GM18951 (cell line): Measurements from ENCODE around the gene SLC26A1.

Source experiments
- POLR2A ChIP-seq: IDR thresholded peaks from 4 replicates; pipeline ENCODE4 v1.6.1; 2011; ENCODE audit warnings: mild to moderate bottlenecking; ENCODE audit not compliant: insufficient read length, insufficient read depth; ENCODE audit errors: extremely low read depth
- in situ Hi-C: fragments of 300-500 bp; cut with MboI; formaldehyde crosslinking; loops from one replicate; pipeline ENCODE4 v1.12.0; 2022; ENCODE audit warnings: low sequenced_read_pairs, mixed read lengths, inconsistent platforms; ENCODE audit not compliant: unreplicated experiment

The SLC26A1 gene

GRCh38 chr4:955931-956381 lies 37.2 kb downstream of the SLC26A1 start:
- in situ Hi-C loops, result no loop called here
- no peak for TF ChIP-seq POLR2A

- no peak for TF ChIP-seq POLR2A
- in situ Hi-C loops, result no loop called here
Measured at GRCh38 chr4:955161-955921, 37.9 kb downstream of the SLC26A1 start.

- in situ Hi-C loops, result no loop called here
- no peak for TF ChIP-seq POLR2A
Measured at GRCh38 chr4:954211-955020, 38.8 kb downstream of the SLC26A1 start.

GRCh38 chr4:953574-953915 lies 39.7 kb downstream of the SLC26A1 start:
- in situ Hi-C loops, result no loop called here
- no peak for TF ChIP-seq POLR2A

- TF ChIP-seq POLR2A, result no peak
- in situ Hi-C loops, result no loop called here
Measured at GRCh38 chr4:952881-953573, 40.2 kb downstream of the SLC26A1 start.

GRCh38 chr4:951594-952468 lies 41.4 kb downstream of the SLC26A1 start:
- TF ChIP-seq POLR2A, result no peak
- in situ Hi-C loops, result no loop called here

- in situ Hi-C loops, result no loop called here
- TF ChIP-seq POLR2A, result no peak
Measured at GRCh38 chr4:951186-951585, 42.0 kb downstream of the SLC26A1 start.

GRCh38 chr4:950136-951020 lies 42.8 kb downstream of the SLC26A1 start:
- TF ChIP-seq POLR2A, result no peak
- in situ Hi-C loops, result no loop called here

GRCh38 chr4:949656-950055 lies 43.5 kb downstream of the SLC26A1 start:
- in situ Hi-C loops, result no loop called here
- TF ChIP-seq POLR2A, result no peak

GRCh38 chr4:948936-949300 lies 44.3 kb downstream of the SLC26A1 start:
- in situ Hi-C loops, result no loop called here
- TF ChIP-seq POLR2A, result no peak

- TF ChIP-seq POLR2A, result no peak
- in situ Hi-C loops, result no loop called here
Measured at GRCh38 chr4:948101-948935, 44.9 kb downstream of the SLC26A1 start.

GRCh38 chr4:947491-947971 lies 45.7 kb downstream of the SLC26A1 start:
- TF ChIP-seq POLR2A, result no peak
- in situ Hi-C loops, result no loop called here
